Stimulated activated memory B cell treated with anti-CD40 and anti-IgM and Interleukin-4, amounts not matched to agents 10 μg/mL and 1 μg/mL and 100 μg/mL, for 72 hours (primary cell): Measurements from ENCODE around the gene RUNX1.
A peak's percentile ranks its signal among the peaks of the same experiment; 100 is the strongest.

Experiments used
- ATAC-seq: fragments of 150-1000 bp; cut with Tn5 transposase; 2 replicates; pipeline ENCODE4 v1.10.0; 2021
- H3K27ac Mint-ChIP-seq: one replicate; pipeline ENCODE4 v1.8.0; 2022; ENCODE audit warnings: mild to moderate bottlenecking, mixed read lengths
- H3K27me3 Mint-ChIP-seq: one replicate; pipeline ENCODE4 v1.8.0; 2022; ENCODE audit warnings: mixed read lengths
- H3K36me3 Mint-ChIP-seq: one replicate; pipeline ENCODE4 v1.8.0; 2022; ENCODE audit warnings: mixed read lengths
- H3K4me1 Mint-ChIP-seq: one replicate; pipeline ENCODE4 v1.8.0; 2022; ENCODE audit warnings: mixed read lengths
- H3K4me3 Mint-ChIP-seq: one replicate; pipeline ENCODE4 v1.8.0; 2022; ENCODE audit warnings: mild to moderate bottlenecking, moderate library complexity, mixed read lengths
- H3K9me3 Mint-ChIP-seq: one replicate; pipeline ENCODE4 v1.8.0; 2022; ENCODE audit warnings: mixed read lengths

RUNX1 gene

GRCh38 chr21:34852448-34852847 is 196.7 kb downstream of the RUNX1 start:
- Mint-ChIP-seq H3K4me3 (no peak overlapping the region), H3K9me3 (no peaks in the 10 kb centered on the region), H3K27me3 (no peaks in the 10 kb centered on the region), H3K36me3 (peaks cover 73% of the 10 kb centered on the region), H3K27ac (no peak overlapping the region), H3K4me1 (peaks cover 26% of the 10 kb centered on the region)
- no peak for ATAC-seq

GRCh38 chr21:34850166-34850690 is 198.9 kb downstream of the RUNX1 start:
- peaks cover 29% of the 10 kb centered on the region for H3K4me1 Mint-ChIP-seq
- ATAC-seq, result no peak
- no peaks in the 10 kb centered on the region for H3K9me3 Mint-ChIP-seq
- no peaks in the 10 kb centered on the region for H3K27me3 Mint-ChIP-seq
- no peak overlapping the region for H3K4me3 Mint-ChIP-seq
- no peak overlapping the region for H3K27ac Mint-ChIP-seq
- H3K36me3 Mint-ChIP-seq, result peaks cover 64% of the 10 kb centered on the region

- Mint-ChIP-seq H3K9me3 (no peaks in the 10 kb centered on the region), H3K27ac (peak overlapping the region; percentile 62), H3K27me3 (no peaks in the 10 kb centered on the region), H3K4me3 (no peak overlapping the region), H3K36me3 (peaks cover 56% of the 10 kb centered on the region), H3K4me1 (peaks cover 39% of the 10 kb centered on the region)
- no peak for ATAC-seq
These were observed 202.4 kb downstream of the RUNX1 start for GRCh38 chr21:34846601-34847112.

- no peaks in the 10 kb centered on the region for H3K9me3 Mint-ChIP-seq
- H3K27me3 Mint-ChIP-seq, result no peaks in the 10 kb centered on the region
- peaks cover 53% of the 10 kb centered on the region for H3K36me3 Mint-ChIP-seq
- ATAC-seq, result peak; percentile 95
- peak overlapping the region; percentile 45 for H3K4me3 Mint-ChIP-seq
- peaks cover 43% of the 10 kb centered on the region for H3K4me1 Mint-ChIP-seq
- peak overlapping the region; percentile 62 for H3K27ac Mint-ChIP-seq
These were observed 203.3 kb downstream of the RUNX1 start for GRCh38 chr21:34845521-34846451.

GRCh38 chr21:34844924-34845238 is 204.2 kb downstream of the RUNX1 start:
- Mint-ChIP-seq H3K9me3 (no peaks in the 10 kb centered on the region), H3K27ac (peak overlapping the region; percentile 62), H3K4me1 (peaks cover 43% of the 10 kb centered on the region), H3K27me3 (no peaks in the 10 kb centered on the region), H3K36me3 (peaks cover 54% of the 10 kb centered on the region), H3K4me3 (no peak overlapping the region)
- ATAC-seq, result peak; percentile 27

GRCh38 chr21:34844013-34844923 is 204.8 kb downstream of the RUNX1 start:
- Mint-ChIP-seq H3K27ac (peak overlapping the region; percentile 62), H3K4me1 (peaks cover 45% of the 10 kb centered on the region), H3K4me3 (no peak overlapping the region), H3K36me3 (peaks cover 60% of the 10 kb centered on the region), H3K9me3 (no peaks in the 10 kb centered on the region), H3K27me3 (no peaks in the 10 kb centered on the region)
- peak; percentile 64 for ATAC-seq

DNA sequence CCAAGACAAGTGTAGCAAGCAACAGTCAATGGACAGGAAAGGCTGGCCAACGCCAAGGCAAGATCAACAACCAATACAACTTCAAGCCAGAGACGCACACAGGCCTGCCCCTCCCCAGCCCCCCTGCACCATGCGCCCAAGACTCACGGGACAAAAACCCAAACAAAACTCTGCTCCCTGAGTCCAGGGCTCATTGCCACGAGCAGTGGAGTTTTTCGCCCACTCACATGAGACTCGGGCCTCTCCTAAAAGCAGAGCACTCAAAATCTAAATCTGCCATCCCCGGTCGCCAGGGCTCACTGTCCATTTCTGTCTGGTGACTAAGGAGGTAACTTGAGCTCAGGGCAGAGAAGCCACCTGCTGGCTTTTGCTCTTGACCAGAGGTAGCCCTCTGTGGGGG is 205.5 kb downstream of the RUNX1 start:
- Mint-ChIP-seq H3K27me3 (no peaks in the 10 kb centered on the region), H3K4me3 (no peak overlapping the region), H3K27ac (peak overlapping the region; percentile 62), H3K4me1 (peaks cover 47% of the 10 kb centered on the region), H3K9me3 (no peaks in the 10 kb centered on the region), H3K36me3 (peaks cover 65% of the 10 kb centered on the region)
- ATAC-seq, result no peak

DNA sequence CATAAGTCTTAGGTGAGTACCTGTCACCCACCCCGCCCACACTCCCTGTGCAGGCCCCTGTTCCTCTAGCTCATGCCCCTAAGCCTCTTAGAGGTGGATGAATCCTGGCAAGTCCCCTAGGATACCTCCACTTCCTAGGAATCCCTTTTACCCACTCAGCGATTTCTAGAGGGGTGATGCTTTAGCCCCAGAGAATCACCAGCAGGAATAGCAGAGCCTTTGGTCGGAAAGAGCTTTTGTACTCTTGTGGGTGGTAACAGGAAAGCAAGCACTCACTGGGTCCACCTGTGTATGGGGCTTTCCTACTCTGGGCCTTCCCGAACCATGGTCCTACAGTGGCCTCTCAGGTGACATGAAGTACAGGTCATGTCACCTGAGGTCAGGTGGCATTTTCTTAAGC is 207.9 kb downstream of the RUNX1 start:
- Mint-ChIP-seq H3K27ac (no peak overlapping the region), H3K4me1 (peaks cover 45% of the 10 kb centered on the region), H3K27me3 (no peaks in the 10 kb centered on the region), H3K36me3 (peaks cover 75% of the 10 kb centered on the region), H3K4me3 (no peak overlapping the region), H3K9me3 (no peaks in the 10 kb centered on the region)
- no peak for ATAC-seq

GRCh38 chr21:34840693-34841092 is 208.4 kb downstream of the RUNX1 start:
- H3K27me3 Mint-ChIP-seq, result no peaks in the 10 kb centered on the region

GRCh38 chr21:34838956-34839820 is 209.9 kb downstream of the RUNX1 start:
- H3K4me1 Mint-ChIP-seq, result peaks cover 27% of the 10 kb centered on the region
- H3K27me3 Mint-ChIP-seq, result no peaks in the 10 kb centered on the region
- H3K4me3 Mint-ChIP-seq, result no peak overlapping the region
- peaks cover 73% of the 10 kb centered on the region for H3K36me3 Mint-ChIP-seq
- no peaks in the 10 kb centered on the region for H3K9me3 Mint-ChIP-seq
- no peak for ATAC-seq
- H3K27ac Mint-ChIP-seq, result no peak overlapping the region

More at GRCh38 chr21:34840693-34841092, 208.4 kb downstream of the RUNX1 start:
- no peak for ATAC-seq
- Mint-ChIP-seq H3K9me3 (no peaks in the 10 kb centered on the region), H3K4me1 (peaks cover 42% of the 10 kb centered on the region), H3K27ac (no peak overlapping the region), H3K4me3 (no peak overlapping the region), H3K36me3 (peaks cover 77% of the 10 kb centered on the region)

GRCh38 chr21:34836933-34837505 is 212.1 kb downstream of the RUNX1 start:
- H3K9me3 Mint-ChIP-seq, result no peaks in the 10 kb centered on the region
- H3K36me3 Mint-ChIP-seq, result peaks cover 64% of the 10 kb centered on the region
- no peak for ATAC-seq
- H3K27ac Mint-ChIP-seq, result no peak overlapping the region
- no peak overlapping the region for H3K4me3 Mint-ChIP-seq
- peaks cover 16% of the 10 kb centered on the region for H3K4me1 Mint-ChIP-seq
- H3K27me3 Mint-ChIP-seq, result no peaks in the 10 kb centered on the region

GRCh38 chr21:34836103-34836932 is 212.8 kb downstream of the RUNX1 start:
- Mint-ChIP-seq H3K4me1 (peaks cover 11% of the 10 kb centered on the region), H3K9me3 (no peaks in the 10 kb centered on the region), H3K4me3 (no peak overlapping the region), H3K27me3 (no peaks in the 10 kb centered on the region), H3K27ac (no peak overlapping the region), H3K36me3 (peaks cover 64% of the 10 kb centered on the region)
- no peak for ATAC-seq

GRCh38 chr21:34835526-34835925 is 213.6 kb downstream of the RUNX1 start:
- H3K27me3 Mint-ChIP-seq, result no peaks in the 10 kb centered on the region
- H3K4me1 Mint-ChIP-seq, result peaks cover 11% of the 10 kb centered on the region
- no peak overlapping the region for H3K4me3 Mint-ChIP-seq
- H3K27ac Mint-ChIP-seq, result no peak overlapping the region
- no peak for ATAC-seq
- peaks cover 64% of the 10 kb centered on the region for H3K36me3 Mint-ChIP-seq
- no peaks in the 10 kb centered on the region for H3K9me3 Mint-ChIP-seq
